ENCODE measurements around the gene SPEM2.

GRCh38 chr17:7439462-7440112 lies 14.2 kb downstream of the SPEM2 start, which contains the start of gene FGF11:
- no peak for TF ChIP-seq CTCF (IDR thresholded peaks at IDR 0.05)
- TF ChIP-seq POLR2A (IDR thresholded peaks at IDR 0.05), result no peak

Data from thyroid gland (tissue), 4 donors.